Ovary (tissue), 9 donors: Measurements from ENCODE around the gene EIF3I. TPM values are rescaled to one million over a fixed set of nuclear protein-coding genes. Genes with fewer than 3 reads are reported as not detected.

Source experiments
- DNase-seq, 5 donors: peaks; one replicate each; pipeline ENCODE4 v3.0.0-alpha.2; 2019 to 2020
- H3K27ac ChIP-seq, 2 donors: fragments of 200-600 bp; one replicate each; pipeline versions ENCODE4 v1.5.1 to v1.8.0; 2019 to 2022
- H3K27me3 ChIP-seq: fragments of 200-600 bp; one replicate; pipeline ENCODE4 v1.8.0; 2022
- H3K36me3 ChIP-seq: fragments of 200-600 bp; sonication (generic); one replicate; pipeline ENCODE4 v1.5.1; 2019
- H3K4me1 ChIP-seq: one replicate; pipeline ENCODE4 v1.8.1; 2013; ENCODE audit warnings: mild to moderate bottlenecking, moderate library complexity; ENCODE audit not compliant: insufficient read depth
- H3K4me3 ChIP-seq: fragments of 200-600 bp; sonication (generic); one replicate; pipeline ENCODE4 v1.5.1; 2017
- H3K9me3 ChIP-seq, 2 donors: fragments of 200-600 bp in 1 of 2; sonication (generic) in 1 of 2; one replicate each; pipeline versions ENCODE4 v1.5.1 to v1.8.1; 2013 to 2019; ENCODE audit warnings: mild to moderate bottlenecking in 1 of 2, moderate library complexity in 1 of 2
- CTCF ChIP-seq, 3 donors: fragments of 450-650 bp in 2 of 3; fragments of 200-600 bp in 1 of 3; IDR thresholded peaks; one replicate each; pipeline versions ENCODE4 v1.5.1 to v1.8.0; 2016 to 2022; ENCODE audit warnings: antibody characterized with exemption in 3 of 3, mild to moderate bottlenecking in 1 of 3
- EP300 ChIP-seq: sonication (generic); formaldehyde crosslinking; IDR thresholded peaks from one replicate; pipeline ENCODE4 v1.6.1; 2017; ENCODE audit warnings: antibody characterized with exemption
- POLR2A ChIP-seq: fragments of 450-650 bp; IDR thresholded peaks from one replicate; pipeline ENCODE4 v1.6.1; 2017; ENCODE audit warnings: antibody characterized with exemption, mild to moderate bottlenecking, moderate library complexity
- WGBS, 3 donors: extraction: QIAGEN DNeasy Blood & Tissue Kit in 1 of 3; methylation state at CpG; one replicate each; pipeline versions ENCODE4 v1.1.5 to v1.1.7; 2013 to 2017; 5-methylcytosine and 5-hydroxymethylcytosine counted together
- intact Hi-C, 4 donors: fragments of 100-400 bp; cut with DNase I; formaldehyde crosslinking; loops; one replicate each; pipeline versions ENCODE4 v1.11.0 to v1.15.1; 2022 to 2023
- polyA plus RNA-seq, 2 donors: library from polyadenylated mRNA; stranded (reverse); fragments of 200-250 nt in 1 of 2; fragments of 350-450 nt in 1 of 2; fragmentation: Illumina TruSeq in 1 of 2; extraction: RNeasy Lipid Tissue Mini Kit (QIAGEN cat#74804) in 1 of 2; gene quantifications; one replicate each; pipeline ENCODE4 v1.2.3, GENCODE V29; 2013 to 2014
- total RNA-seq, 7 donors: library from RNA; depleted of rRNA in 2 of 7; stranded (reverse); fragments of >200 nt in 2 of 7; fragmentation: NEBNext Ultra II Directional in 3 of 7; extraction: Animal tissue kit (Norgen Biotek cat#: 25700) in 3 of 7; gene quantifications; one replicate each; pipeline versions ENCODE4 v1.1.0 to v1.2.4, GENCODE V29; 2016 to 2023
- donor health status: DM: no; HTN: no; CAD: no; lungs with moderate emphysema.
- donor health status: DM: no; HTN: no; CAD: no.
- donor health status: Bipolar disorder and iron deficiency.
- donor health status: DM: yes; HTN: yes; CAD: no.
- donor health status: DM: no; HTN: no; CAD: no.
- donor health status: DM: yes; HTN: yes; CAD: no.

EIF3I gene
- total and polyA plus RNA-seq, 9 donors, result 140 to 272 (median 161) TPM

- H3K36me3 ChIP-seq, result no peaks in the 10 kb centered on the region
- intact Hi-C loops, result no loop called here
- H3K4me1 ChIP-seq, result peaks cover 10% of the 10 kb centered on the region
- TF ChIP-seq EP300, result no peak
- no peak for TF ChIP-seq POLR2A
- peak in 1 of 3 donors; percentile 29 for TF ChIP-seq CTCF (IDR thresholded peaks at IDR 0.05)
- H3K9me3 ChIP-seq, result no peaks in the 10 kb centered on the region
- H3K4me3 ChIP-seq, result peak within 1 kb of the TSS; percentile 80
- peak within 1 kb of the TSS; percentile 61 to 90 for H3K27ac ChIP-seq
- peak; percentile 94 to 96 (median 94) for DNase-seq
- no peaks in the 10 kb centered on the region for H3K27me3 ChIP-seq
- WGBS, 3 donors, result 0 to 1% (median 1%) methylated on average over 41 to 79 of the region's 79 CpGs
Measured at GRCh38 chr1:32179443-32180185, 42.6 kb upstream of the EIF3I start, which contains the start of gene TXLNA. TXLNA (plus strand) TSS chr1:32179675; CDS start chr1:32180346, 671 bp downstream.

GRCh38 chr1:32180186-32181060, 41.8 kb upstream of the EIF3I start:
- peak overlapping the region; percentile 61 to 90 for H3K27ac ChIP-seq
- peak overlapping the region; percentile 80 for H3K4me3 ChIP-seq
- H3K27me3 ChIP-seq, result no peaks in the 10 kb centered on the region
- 3 to 4% (median 3%) methylated on average over 36 of the region's 36 CpGs for WGBS, 3 donors
- peak; percentile 58 to 77 (median 65) for DNase-seq
- TF ChIP-seq POLR2A (peak; percentile 54), CTCF (IDR thresholded peaks at IDR 0.05) (no peak)
- peaks cover 10% of the 10 kb centered on the region for H3K4me1 ChIP-seq
- intact Hi-C loops, result no loop called here
- H3K9me3 ChIP-seq, result no peaks in the 10 kb centered on the region
- H3K36me3 ChIP-seq, result no peaks in the 10 kb centered on the region

- intact Hi-C loops, result no loop called here
- no peak for TF ChIP-seq EP300
- no peak for TF ChIP-seq CTCF (IDR thresholded peaks at IDR 0.05)
- TF ChIP-seq POLR2A, result no peak
- DNase-seq, result no peak
- Histone ChIP-seq H3K4me3 (peak overlapping the region; percentile 9), H3K27me3 (no peaks in the 10 kb centered on the region), H3K4me1 (peaks cover 10% of the 10 kb centered on the region), H3K36me3 (no peaks in the 10 kb centered on the region), H3K9me3 (no peaks in the 10 kb centered on the region), H3K27ac (peak overlapping the region in 1 of 2 donors; percentile 90)
- 51 to 62% (median 54%) methylated on average over 9 of the region's 9 CpGs for WGBS, 3 donors
Measured at GRCh38 chr1:32181065-32181464, 41.1 kb upstream of the EIF3I start.

GRCh38 chr1:32181563-32181962, 40.6 kb upstream of the EIF3I start:
- no peak for TF ChIP-seq EP300
- no peak for TF ChIP-seq POLR2A
- TF ChIP-seq CTCF (IDR thresholded peaks at IDR 0.05), result no peak
- H3K4me3 ChIP-seq, result no peak overlapping the region

More at GRCh38 chr1:32181563-32181962, 40.6 kb upstream of the EIF3I start:
- no peak overlapping the region for H3K27ac ChIP-seq
- no peak for DNase-seq
- H3K4me1 ChIP-seq, result peaks cover 11% of the 10 kb centered on the region
- 62 to 73% (median 64%) methylated on average over 5 of the region's 5 CpGs for WGBS, 3 donors
- no peaks in the 10 kb centered on the region for H3K27me3 ChIP-seq
- H3K36me3 ChIP-seq, result no peaks in the 10 kb centered on the region
- H3K9me3 ChIP-seq, result no peaks in the 10 kb centered on the region
- intact Hi-C loops, result no loop called here
